Measurements from ENCODE around the gene MYO3A.
A peak's percentile ranks its signal among the peaks of the same experiment; 100 is the strongest.

MYO3A gene

GRCh38 chr10:26029858-26030257 is 95.8 kb downstream of the MYO3A start:
- Histone ChIP-seq H3K9me3 (replicated peaks in 1 of 2; ENCODE audit: control insufficient read depth in 2 of 2, insufficient read depth in 1 of 2, low read depth in 1 of 2, low read length in 2 of 2) (no peaks in the 10 kb centered on the region), H3K4ac (ENCODE audit: low read length) (no peak overlapping the region), H2BK5ac (ENCODE audit: low read length) (no peak overlapping the region), H2AFZ (ENCODE audit: low read length) (no peak overlapping the region), H3K4me1 (ENCODE audit: control insufficient read depth in 2 of 2, insufficient read depth in 1 of 2, low read depth in 1 of 2, low read length in 2 of 2) (no peaks in the 10 kb centered on the region), H3K27ac (replicated peaks; ENCODE audit: low read length) (no peak overlapping the region), H2BK15ac (ENCODE audit: low read length) (no peak overlapping the region), H3K4me3 (ENCODE audit: low read length in 2 of 2) (no peak overlapping the region), H3K27me3 (ENCODE audit: control insufficient read depth in 3 of 3, insufficient read depth in 3 of 3, low read depth in 1 of 3, low read length in 3 of 3) (no peaks in the 10 kb centered on the region), H3K23ac (ENCODE audit: low read depth, low read length, poor library complexity) (no peak overlapping the region), H3K14ac (ENCODE audit: low read length) (no peak overlapping the region), H3K36me3 (replicated peaks in 1 of 2; ENCODE audit: control insufficient read depth in 2 of 2, insufficient read depth in 2 of 2, low read length in 2 of 2) (no peaks in the 10 kb centered on the region), H3K4me2 (ENCODE audit: insufficient read depth, low read length, poor library complexity, severe bottlenecking) (no peak overlapping the region), H3K18ac (ENCODE audit: low read length) (no peak overlapping the region), H4K91ac (ENCODE audit: low read depth, low read length, poor library complexity) (no peak overlapping the region), H2AK5ac (ENCODE audit: low read depth, low read length) (no peak overlapping the region), H2BK120ac (ENCODE audit: low read depth, low read length) (no peak overlapping the region), H3K79me1 (ENCODE audit: low read depth, low read length) (no peaks in the 10 kb centered on the region), H2BK12ac (ENCODE audit: low read length) (no peak overlapping the region), H4K8ac (ENCODE audit: low read depth, low read length) (no peak overlapping the region), H3K9ac (ENCODE audit: low read depth, low read length, poor library complexity) (no peak overlapping the region)
- no peak for DNase-seq (ENCODE audit: low spot score)
- no CpG with 5 or more reads among the region's 3 CpGs for WGBS, 2 donors (ENCODE audit: extremely low coverage in 2 of 2, insufficient read length in 2 of 2, insufficient replicate concordance in 1 of 2)

GRCh38 chr10:26031300-26031699 is 97.3 kb downstream of the MYO3A start:
- no peaks in the 10 kb centered on the region for H3K4me1 ChIP-seq (ENCODE audit: control insufficient read depth in 2 of 2, insufficient read depth in 1 of 2, low read depth in 1 of 2, low read length in 2 of 2)
- no peak overlapping the region for H3K4me2 ChIP-seq (ENCODE audit: insufficient read depth, low read length, poor library complexity, severe bottlenecking)
- no peak overlapping the region for H3K9ac ChIP-seq (ENCODE audit: low read depth, low read length, poor library complexity)
- no peak overlapping the region for H3K23ac ChIP-seq (ENCODE audit: low read depth, low read length, poor library complexity)
- no peak overlapping the region for H2AFZ ChIP-seq (ENCODE audit: low read length)
- DNase-seq (ENCODE audit: low spot score): no peak
- no peak overlapping the region for H2BK12ac ChIP-seq (ENCODE audit: low read length)
- H3K36me3 ChIP-seq (replicated peaks in 1 of 2; ENCODE audit: control insufficient read depth in 2 of 2, insufficient read depth in 2 of 2, low read length in 2 of 2): no peaks in the 10 kb centered on the region
- H2AK5ac ChIP-seq (ENCODE audit: low read depth, low read length): no peak overlapping the region
- H3K9me3 ChIP-seq (replicated peaks in 1 of 2; ENCODE audit: control insufficient read depth in 2 of 2, insufficient read depth in 1 of 2, low read depth in 1 of 2, low read length in 2 of 2): no peaks in the 10 kb centered on the region
- H3K79me1 ChIP-seq (ENCODE audit: low read depth, low read length): no peaks in the 10 kb centered on the region
- H2BK15ac ChIP-seq (ENCODE audit: low read length): no peak overlapping the region
- no peak overlapping the region for H3K27ac ChIP-seq (replicated peaks; ENCODE audit: low read length)
- no peak overlapping the region for H2BK5ac ChIP-seq (ENCODE audit: low read length)
- H3K27me3 ChIP-seq (ENCODE audit: control insufficient read depth in 3 of 3, insufficient read depth in 3 of 3, low read depth in 1 of 3, low read length in 3 of 3): no peaks in the 10 kb centered on the region
- no peak overlapping the region for H4K91ac ChIP-seq (ENCODE audit: low read depth, low read length, poor library complexity)
- H3K18ac ChIP-seq (ENCODE audit: low read length): no peak overlapping the region
- H3K4ac ChIP-seq (ENCODE audit: low read length): no peak overlapping the region
- no peak overlapping the region for H4K8ac ChIP-seq (ENCODE audit: low read depth, low read length)
- no peak overlapping the region for H3K14ac ChIP-seq (ENCODE audit: low read length)
- no peak overlapping the region for H3K4me3 ChIP-seq (ENCODE audit: low read length in 2 of 2)
- H2BK120ac ChIP-seq (ENCODE audit: low read depth, low read length): no peak overlapping the region
- no CpG with 5 or more reads among the region's 3 CpGs for WGBS, 2 donors (ENCODE audit: extremely low coverage in 2 of 2, insufficient read length in 2 of 2, insufficient replicate concordance in 1 of 2)

- no CpG with 5 or more reads among the region's 2 CpGs for WGBS, 2 donors (ENCODE audit: extremely low coverage in 2 of 2, insufficient read length in 2 of 2, insufficient replicate concordance in 1 of 2)
- H3K27ac ChIP-seq (replicated peaks; ENCODE audit: low read length): no peak overlapping the region
- H4K8ac ChIP-seq (ENCODE audit: low read depth, low read length): no peak overlapping the region
These were observed 109.4 kb downstream of the MYO3A start for GRCh38 chr10:26043469-26043868.

GRCh38 chr10:26044141-26044749 is 110.2 kb downstream of the MYO3A start:
- Histone ChIP-seq H4K8ac (ENCODE audit: low read depth, low read length) (no peak overlapping the region), H2BK5ac (ENCODE audit: low read length) (no peak overlapping the region), H3K27me3 (ENCODE audit: control insufficient read depth in 3 of 3, insufficient read depth in 3 of 3, low read depth in 1 of 3, low read length in 3 of 3) (no peaks in the 10 kb centered on the region), H3K14ac (ENCODE audit: low read length) (peak overlapping the region; percentile 11), H2AK5ac (ENCODE audit: low read depth, low read length) (no peak overlapping the region), H2BK15ac (ENCODE audit: low read length) (no peak overlapping the region), H3K4ac (ENCODE audit: low read length) (no peak overlapping the region), H3K4me3 (ENCODE audit: low read length in 2 of 2) (no peak overlapping the region), H3K23ac (ENCODE audit: low read depth, low read length, poor library complexity) (no peak overlapping the region), H4K91ac (ENCODE audit: low read depth, low read length, poor library complexity) (no peak overlapping the region), H3K4me1 (ENCODE audit: control insufficient read depth in 2 of 2, insufficient read depth in 1 of 2, low read depth in 1 of 2, low read length in 2 of 2) (peaks cover 0 to 3% of the 10 kb centered on the region in 2 donors), H2AFZ (ENCODE audit: low read length) (no peak overlapping the region), H3K27ac (replicated peaks; ENCODE audit: low read length) (no peak overlapping the region), H2BK12ac (ENCODE audit: low read length) (no peak overlapping the region), H3K4me2 (ENCODE audit: insufficient read depth, low read length, poor library complexity, severe bottlenecking) (no peak overlapping the region), H3K79me1 (ENCODE audit: low read depth, low read length) (no peaks in the 10 kb centered on the region), H2BK120ac (ENCODE audit: low read depth, low read length) (no peak overlapping the region), H3K9ac (ENCODE audit: low read depth, low read length, poor library complexity) (no peak overlapping the region), H3K9me3 (replicated peaks in 1 of 2; ENCODE audit: control insufficient read depth in 2 of 2, insufficient read depth in 1 of 2, low read depth in 1 of 2, low read length in 2 of 2) (no peaks in the 10 kb centered on the region), H3K18ac (ENCODE audit: low read length) (no peak overlapping the region), H3K36me3 (replicated peaks in 1 of 2; ENCODE audit: control insufficient read depth in 2 of 2, insufficient read depth in 2 of 2, low read length in 2 of 2) (no peaks in the 10 kb centered on the region)
- no CpG with 5 or more reads among the region's 3 CpGs for WGBS, 2 donors (ENCODE audit: extremely low coverage in 2 of 2, insufficient read length in 2 of 2, insufficient replicate concordance in 1 of 2)
- no peak for DNase-seq (ENCODE audit: low spot score)

More at GRCh38 chr10:26043469-26043868, 109.4 kb downstream of the MYO3A start:
- Histone ChIP-seq H3K4me3 (ENCODE audit: low read length in 2 of 2) (no peak overlapping the region), H2BK120ac (ENCODE audit: low read depth, low read length) (no peak overlapping the region), H2BK5ac (ENCODE audit: low read length) (no peak overlapping the region), H2BK12ac (ENCODE audit: low read length) (peak overlapping the region; percentile 65), H3K9me3 (replicated peaks in 1 of 2; ENCODE audit: control insufficient read depth in 2 of 2, insufficient read depth in 1 of 2, low read depth in 1 of 2, low read length in 2 of 2) (no peaks in the 10 kb centered on the region), H3K4me1 (ENCODE audit: control insufficient read depth in 2 of 2, insufficient read depth in 1 of 2, low read depth in 1 of 2, low read length in 2 of 2) (peaks cover 0 to 3% of the 10 kb centered on the region in 2 donors), H3K23ac (ENCODE audit: low read depth, low read length, poor library complexity) (peak overlapping the region; percentile 26), H3K14ac (ENCODE audit: low read length) (no peak overlapping the region), H2BK15ac (ENCODE audit: low read length) (no peak overlapping the region), H3K18ac (ENCODE audit: low read length) (no peak overlapping the region), H3K79me1 (ENCODE audit: low read depth, low read length) (no peaks in the 10 kb centered on the region), H4K91ac (ENCODE audit: low read depth, low read length, poor library complexity) (no peak overlapping the region), H2AFZ (ENCODE audit: low read length) (no peak overlapping the region), H3K9ac (ENCODE audit: low read depth, low read length, poor library complexity) (no peak overlapping the region), H3K4me2 (ENCODE audit: insufficient read depth, low read length, poor library complexity, severe bottlenecking) (no peak overlapping the region), H3K36me3 (replicated peaks in 1 of 2; ENCODE audit: control insufficient read depth in 2 of 2, insufficient read depth in 2 of 2, low read length in 2 of 2) (no peaks in the 10 kb centered on the region), H2AK5ac (ENCODE audit: low read depth, low read length) (no peak overlapping the region), H3K4ac (ENCODE audit: low read length) (no peak overlapping the region), H3K27me3 (ENCODE audit: control insufficient read depth in 3 of 3, insufficient read depth in 3 of 3, low read depth in 1 of 3, low read length in 3 of 3) (no peaks in the 10 kb centered on the region)
- DNase-seq (ENCODE audit: low spot score): no peak

Data from neuronal stem cell (in vitro differentiated cells).